Cerebellar cortex (tissue), 1 donor: Measurements from ENCODE around the gene SOX15.
"Not testable (repeated sequence)": the region's sequence is repeated elsewhere in the genome, so short reads cannot be mapped to it uniquely, and the experiment has no call there.

Experiments
- DNase-seq: peaks from one replicate; pipeline ENCODE4 v3.0.0-alpha.2; 2015; ENCODE audit warnings: low spot score

SOX15 gene

DNA sequence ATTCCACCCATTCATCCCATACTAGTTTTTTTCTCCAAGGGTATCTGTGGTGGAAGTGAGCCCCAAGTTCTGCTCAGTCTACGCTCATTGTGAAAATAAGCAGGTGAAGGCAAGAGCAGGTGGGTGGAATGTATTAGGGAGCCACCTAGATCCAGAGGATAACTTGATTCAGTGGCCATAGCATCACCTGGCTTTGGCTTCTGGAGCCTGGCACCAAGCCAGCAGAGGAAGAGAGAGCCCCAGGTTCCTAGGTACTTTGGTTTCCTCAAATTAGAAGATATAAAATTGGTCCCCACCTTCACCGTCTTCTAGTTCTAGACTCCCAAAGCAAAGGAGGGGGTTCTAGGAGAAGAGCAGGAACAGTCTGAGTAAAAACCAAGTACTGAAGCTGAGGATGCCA is 20.7 kb upstream of the SOX15 start:
- DNase-seq = no peak

DNA sequence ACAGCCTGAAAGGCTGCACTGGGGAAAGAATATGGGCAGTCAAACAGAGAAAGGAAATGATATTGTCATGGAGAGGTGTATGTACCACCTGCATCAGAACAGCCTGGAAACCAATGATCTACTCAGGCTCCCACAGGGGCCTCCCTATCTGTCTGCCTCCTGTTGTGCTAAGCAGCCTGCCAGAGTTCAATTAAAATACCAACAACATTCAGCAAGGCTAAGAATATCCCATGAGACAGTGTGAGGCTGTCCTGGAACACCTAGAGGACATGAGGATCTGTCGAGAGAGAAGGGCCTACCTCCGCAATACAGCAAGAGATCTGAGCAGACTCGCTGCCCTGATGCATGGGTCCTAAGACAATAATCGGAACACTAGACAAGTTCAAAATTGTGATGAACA is 16.4 kb upstream of the SOX15 start:
- no peak for DNase-seq

DNA sequence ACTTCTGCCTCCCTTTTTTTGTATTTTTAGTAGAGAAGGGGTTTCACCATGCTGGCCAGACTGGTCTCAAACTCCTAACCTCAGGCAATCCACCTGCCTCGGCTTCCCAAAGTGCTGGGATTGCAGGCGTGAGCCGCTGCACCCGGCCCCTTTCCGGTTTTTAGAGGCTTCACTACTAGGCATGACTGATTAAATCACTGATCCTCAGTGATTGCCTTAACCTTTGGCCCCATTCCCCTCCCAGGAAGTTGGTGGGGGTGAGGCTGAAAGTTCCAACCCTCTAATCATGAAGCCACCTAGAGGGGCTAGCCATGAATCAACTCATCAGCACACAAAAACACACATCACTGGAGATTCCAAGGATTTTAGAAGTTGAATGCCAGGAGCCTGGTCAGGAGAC is 7.7 kb upstream of the SOX15 start:
- not testable (repeated sequence) for DNase-seq

DNA sequence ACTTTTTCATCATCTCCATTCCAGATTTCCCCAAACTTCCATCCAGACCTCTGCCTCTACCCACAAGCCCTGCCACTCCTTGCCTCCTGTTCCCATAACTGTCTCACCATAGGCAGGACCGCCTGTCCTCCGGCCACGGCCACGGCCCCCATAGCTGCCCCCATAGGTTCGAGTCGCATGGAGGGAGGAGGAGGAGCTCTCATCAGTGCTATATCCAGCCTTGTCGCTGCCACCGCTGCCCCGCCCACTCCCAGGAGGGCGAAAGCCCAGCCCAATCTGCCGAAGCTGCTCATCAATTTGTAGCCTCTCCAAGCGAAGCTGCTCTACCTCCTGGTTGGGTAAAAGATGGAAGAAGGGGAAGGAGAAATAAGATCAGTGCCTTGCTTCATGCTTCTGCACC is 3.4 kb upstream of the SOX15 start:
- no peak for DNase-seq

DNA sequence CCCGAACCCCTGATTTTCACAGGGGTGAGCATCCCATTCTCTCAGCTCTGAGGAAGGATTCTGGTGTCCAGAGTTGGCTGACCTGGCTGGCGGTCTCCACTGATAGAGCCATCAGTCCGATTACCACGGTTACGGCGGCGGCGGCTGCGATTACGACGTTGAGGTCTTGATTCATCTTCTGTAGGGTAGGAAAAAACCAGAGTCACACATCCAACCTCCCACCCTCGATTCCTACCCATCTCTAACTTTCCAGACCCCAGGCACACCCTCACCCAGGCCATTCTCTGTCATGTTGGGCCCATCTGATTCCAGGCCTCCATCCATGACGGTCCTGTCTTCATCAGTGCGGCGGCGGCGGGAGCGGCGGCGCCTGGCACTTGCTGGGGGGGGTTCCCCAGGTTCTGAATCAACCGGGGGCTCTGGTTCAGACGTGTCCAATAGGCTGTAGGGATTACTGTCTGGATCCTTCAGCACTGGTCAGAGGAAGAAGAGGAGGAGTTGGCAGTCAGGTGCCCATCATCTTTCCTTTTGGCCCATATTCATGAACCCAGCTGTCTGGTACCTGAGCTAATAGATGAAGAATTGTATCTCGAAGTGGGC is 2.6 kb upstream of the SOX15 start:
- no peak for DNase-seq

DNA sequence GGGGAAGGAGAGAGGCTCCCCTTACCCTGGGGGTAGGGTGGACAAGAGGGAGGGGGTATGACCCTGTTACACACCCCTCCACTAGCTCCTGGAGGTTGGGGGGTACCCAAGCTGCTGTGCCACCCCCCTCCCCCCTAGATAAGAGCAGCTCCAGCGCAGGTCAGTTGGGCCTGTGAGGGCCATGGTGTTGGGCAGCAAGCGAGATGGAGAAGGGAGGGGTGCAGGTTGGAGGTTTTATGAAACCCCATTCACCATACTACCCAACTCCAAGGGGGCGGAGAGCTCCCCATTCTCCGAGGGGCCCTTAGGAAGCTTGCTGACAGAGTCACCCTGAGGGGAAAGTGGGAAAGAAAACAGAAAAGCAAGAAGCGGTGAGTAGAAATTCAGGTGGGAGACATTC is 1.7 kb upstream of the SOX15 start:
- no peak for DNase-seq

DNA sequence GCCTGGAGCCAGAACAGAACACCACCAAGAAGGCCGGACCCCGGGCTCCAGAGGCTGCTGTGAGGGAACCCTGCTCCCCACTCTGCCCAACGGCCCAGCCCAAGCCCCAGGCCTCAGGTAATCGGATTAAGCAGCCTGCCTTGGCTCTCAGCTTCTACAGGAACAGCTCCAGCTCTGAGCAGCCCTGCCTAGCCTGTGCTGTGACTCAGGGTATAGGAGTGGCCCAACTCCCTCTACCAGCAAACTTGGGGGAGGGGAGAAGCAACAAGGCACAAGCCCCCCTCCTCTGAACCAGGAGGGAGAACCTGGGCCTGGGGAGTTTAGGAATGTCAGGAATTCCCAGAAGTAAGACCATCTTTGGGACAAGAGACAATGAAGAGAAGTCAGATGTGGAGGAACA is 849 bp upstream of the SOX15 start:
- DNase-seq = peak; percentile 44

DNA sequence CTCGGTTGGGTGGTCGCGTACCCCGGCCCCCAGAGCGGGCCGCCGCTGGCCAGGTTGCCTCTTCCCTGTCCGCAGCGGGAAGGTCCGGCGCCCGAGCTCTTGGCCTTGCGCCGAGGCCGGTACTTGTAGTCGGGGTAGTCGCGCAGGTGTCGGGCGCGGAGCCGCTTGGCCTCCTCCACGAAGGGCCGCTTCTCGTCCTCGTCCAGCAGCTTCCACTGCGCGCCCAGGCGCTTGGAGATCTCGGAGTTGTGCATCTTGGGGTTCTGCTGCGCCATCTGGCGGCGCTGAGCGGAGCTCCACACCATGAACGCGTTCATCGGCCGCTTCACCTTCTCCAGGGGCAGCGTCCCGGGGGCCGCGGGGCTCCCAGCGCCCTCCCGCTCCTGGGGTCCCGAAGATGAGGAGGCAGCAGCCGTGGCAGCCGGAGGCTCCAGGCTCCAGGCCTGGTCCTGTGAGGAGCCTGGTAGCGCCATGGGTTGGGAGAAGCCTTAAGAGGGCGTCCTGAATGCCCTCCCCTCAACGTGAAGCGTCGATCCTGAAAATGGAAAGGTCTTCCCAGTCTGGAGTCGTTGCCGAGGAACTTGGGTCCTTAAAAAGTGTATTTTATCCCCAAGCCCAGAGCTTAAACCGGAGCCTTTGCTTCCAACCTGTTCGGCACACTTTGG is 558 bp downstream of the SOX15 start:
- peak; percentile 92 for DNase-seq

DNA sequence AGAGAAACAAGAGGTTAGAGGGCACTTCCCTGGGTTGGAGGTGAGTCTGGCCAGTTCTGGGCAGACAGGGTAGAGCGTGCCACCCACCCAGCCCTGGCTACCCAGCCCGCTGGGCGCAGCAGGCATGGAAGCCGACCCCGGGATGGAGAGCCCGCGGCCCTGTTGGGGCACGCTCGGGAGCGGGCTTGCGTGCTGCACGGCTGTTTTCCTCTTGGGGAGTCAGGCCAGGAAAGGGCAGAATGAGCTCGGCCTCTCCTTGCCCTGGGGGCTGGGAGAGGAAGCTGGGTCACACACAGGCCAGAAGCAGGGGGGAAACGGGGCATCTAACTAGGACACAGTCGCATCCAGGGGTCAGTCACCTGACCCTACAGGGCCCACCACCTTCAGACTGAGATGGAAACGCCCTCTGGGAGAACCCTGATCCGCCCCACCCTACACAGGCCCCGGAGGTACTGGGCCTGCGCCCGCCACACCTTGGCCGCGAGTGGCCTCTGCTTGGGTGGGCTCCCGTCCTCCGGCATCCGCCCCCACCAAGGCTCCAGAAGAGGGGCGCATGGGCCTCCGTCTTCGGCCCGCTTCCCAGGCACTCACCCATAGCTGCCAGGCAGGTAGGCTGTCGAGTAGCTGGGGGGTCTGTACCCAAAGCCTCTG is 1.2 kb downstream of the SOX15 start:
- DNase-seq = peak; percentile 30

DNA sequence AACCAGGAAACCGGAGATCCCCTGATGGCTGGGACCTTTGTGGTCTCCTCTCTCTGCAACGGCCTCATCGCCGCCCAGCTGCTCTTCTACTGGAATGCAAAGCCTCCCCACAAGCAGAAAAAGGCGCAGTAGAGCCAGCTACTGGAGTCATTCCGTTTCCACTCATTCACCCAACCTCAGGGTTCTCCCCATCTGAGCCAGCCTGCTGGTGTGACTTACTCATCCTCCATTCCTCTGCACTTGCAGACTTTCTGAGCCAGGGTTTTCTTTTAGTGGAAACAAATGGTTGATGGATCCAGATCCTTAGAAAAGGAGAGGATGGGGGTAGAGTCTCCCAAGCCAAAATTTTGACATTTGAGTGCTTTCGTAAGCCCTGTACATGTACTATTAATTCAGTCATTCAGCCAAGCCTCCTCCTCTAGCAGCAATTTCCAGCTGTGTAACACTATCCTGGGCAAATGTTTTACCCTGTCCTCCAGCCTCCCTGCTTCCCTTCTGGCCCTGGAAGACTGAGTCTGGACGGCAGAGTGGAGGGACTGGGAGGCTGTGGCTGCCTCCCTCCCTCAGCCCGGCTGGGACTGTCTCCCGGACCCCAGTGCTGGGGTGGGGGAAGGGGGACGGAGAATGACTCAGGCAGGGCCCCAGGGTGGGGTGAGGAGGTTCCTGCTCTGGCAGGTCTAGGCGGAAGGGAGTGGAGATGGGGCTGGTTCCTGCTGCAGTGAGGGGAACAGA is 2.3 kb downstream of the SOX15 start:
- DNase-seq = peak; percentile 24

DNA sequence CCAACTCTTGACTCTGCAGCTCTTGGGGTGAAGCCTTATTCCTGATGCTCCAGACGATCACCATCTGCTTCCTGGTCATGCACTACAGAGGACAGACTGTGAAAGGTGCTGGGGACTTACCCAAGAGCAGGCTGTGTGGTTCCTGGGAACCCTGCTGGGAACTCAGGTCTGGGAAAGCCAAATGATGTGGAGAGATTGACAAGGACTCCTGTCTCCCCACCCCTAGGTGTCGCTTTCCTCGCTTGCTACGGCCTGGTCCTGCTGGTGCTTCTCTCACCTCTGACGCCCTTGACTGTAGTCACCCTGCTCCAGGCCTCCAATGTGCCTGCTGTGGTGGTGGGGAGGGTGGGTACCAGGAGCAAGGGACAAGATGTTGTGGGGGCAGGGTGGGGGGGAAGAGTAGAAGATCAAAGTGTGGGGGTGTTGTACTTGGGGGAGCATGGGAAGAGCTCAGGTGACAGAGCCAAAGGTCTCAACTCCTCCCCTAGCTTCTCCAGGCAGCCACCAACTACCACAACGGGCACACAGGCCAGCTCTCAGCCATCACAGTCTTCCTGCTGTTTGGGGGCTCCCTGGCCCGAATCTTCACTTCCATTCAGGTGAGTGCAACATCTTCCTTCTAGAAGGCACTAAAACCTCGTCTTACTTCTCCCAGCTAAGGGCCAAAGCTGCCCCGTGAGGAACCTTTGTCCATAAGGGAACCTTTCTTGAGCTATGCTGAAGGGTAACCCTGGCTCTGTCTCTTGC is 3.0 kb downstream of the SOX15 start:
- DNase-seq = peak; percentile 82

DNA sequence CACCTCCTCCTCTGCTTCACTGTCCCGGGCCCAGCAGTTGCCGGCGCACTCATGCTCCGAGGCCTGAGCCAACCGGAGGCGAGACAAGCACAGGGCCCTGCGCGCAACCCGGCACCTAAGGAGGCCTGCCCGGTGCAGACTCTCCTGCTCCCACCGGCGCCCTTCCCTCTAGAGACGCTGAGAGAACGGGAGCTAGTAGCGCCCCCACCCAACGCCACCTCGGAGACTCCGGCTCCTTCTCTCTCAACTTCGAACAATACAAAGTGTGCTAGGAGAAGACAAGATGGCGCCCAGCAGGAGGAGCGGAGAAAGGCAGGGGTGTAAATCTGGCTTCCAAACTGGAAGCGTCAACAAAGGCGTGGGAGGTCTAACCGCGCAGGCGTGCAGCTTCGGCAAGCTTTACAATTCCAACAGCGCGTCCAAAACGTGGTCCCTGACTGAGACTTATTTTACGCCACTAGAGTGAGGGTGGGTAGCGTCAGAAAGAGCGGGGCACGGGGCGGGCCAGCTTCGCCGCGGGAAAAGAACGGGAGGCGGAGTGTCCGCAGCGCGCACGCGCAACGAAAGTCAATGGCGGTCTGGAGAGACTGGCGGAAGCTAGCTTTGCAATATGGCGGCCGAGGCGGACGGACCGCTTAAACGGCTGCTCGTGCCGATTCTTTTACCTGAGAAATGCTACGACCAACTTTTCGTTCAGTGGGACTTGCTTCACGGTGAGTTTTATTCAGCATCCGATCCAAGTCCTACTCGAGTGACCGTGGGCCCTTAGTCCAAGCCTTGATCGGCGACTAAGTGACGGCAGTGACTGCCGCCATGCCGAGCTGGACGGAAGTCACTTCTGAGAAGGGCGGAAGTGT is 6.4 kb downstream of the SOX15 start, which contains the start of gene MPDU1:
Gene MPDU1 (plus strand): TSS at position 600 of the 857 bp plus-strand sequence. CDS start 11 bp downstream, at position 611.
- DNase-seq = peak; percentile 98

DNA sequence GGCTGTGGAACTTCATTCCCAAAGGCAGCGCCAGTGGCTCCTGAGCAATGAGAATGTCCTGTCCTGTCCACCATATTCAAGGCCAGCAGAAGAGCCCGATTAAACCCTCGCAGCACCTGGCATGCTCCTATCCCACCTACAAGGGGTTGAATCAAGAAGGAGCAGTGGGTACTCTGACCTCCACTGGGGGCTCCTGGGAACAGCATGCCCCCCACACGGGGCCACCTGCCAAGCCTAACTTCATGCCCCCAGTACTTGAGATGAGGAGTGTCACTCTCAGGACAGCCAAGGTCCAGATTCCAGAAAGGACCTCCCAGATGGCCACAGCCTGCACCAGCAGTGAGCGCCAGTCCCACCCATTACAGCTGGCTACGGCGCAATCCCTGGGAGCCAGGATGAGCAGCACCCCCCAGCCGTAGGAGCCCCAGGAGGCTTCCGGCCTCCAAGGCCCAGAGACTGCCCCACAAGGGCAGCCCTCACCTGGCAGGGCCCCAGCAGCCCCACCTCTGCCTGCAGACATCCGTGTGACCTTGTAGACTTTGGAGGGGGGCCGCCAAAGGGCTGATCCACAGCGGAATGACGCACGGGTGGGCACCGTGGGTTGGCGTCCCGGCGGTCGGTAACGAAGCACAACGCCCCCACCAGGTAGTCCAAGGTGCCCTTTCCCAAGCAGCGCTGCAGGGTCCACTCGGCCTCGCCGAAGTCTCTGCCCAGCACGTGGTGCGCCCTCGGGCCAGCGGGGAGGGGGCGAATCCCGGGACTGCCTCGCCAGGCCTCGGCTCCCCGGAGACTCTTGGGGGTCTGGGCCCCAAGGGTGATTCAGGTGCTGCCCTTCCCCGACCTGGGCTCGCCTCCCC is 7.3 kb downstream of the SOX15 start:
- no peak for DNase-seq

DNA sequence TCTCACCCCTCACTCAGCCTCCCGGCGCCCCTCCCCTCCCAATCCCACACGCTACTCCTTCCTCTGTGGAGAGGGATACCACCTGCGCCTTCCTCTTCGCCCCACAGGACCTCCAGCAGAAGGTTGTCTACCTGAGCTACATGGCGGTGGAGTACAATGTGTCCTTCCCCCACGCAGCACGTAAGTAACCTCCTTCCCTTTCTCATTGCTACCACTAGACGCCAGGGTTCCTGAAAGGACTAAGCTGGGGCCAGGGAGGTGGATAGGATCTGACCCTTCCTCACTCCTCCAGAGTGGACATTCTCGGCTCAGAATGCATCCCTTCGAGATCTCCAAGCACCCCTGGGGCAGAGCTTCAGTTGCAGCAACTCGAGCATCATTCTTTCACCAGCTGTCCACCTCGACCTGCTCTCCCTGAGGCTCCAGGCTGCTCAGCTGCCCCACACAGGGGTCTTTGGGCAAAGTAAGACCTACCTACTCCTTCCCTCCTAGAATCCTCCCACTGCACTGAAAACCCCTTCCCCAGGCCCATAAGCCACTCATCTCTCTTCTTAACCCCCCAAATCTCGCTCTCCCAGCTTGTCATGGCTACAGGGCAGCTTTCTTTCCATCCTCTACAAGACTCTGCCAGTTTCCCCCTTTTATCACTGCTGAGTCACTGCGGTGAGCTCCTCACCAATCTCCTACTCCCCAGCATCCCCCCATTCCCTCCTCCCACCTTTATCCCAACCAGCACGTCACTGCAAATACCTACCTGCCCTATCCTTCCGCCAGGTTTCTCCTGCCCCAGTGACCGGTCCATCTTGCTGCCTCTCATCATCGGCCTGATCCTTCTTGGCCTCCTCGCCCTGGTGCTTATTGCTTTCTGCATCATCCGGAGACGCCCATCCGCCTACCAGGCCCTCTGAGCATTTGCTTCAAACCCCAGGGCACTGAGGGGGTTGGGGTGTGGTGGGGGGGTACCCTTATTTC is 9.0 kb downstream of the SOX15 start:
- peak; percentile 38 for DNase-seq

DNA sequence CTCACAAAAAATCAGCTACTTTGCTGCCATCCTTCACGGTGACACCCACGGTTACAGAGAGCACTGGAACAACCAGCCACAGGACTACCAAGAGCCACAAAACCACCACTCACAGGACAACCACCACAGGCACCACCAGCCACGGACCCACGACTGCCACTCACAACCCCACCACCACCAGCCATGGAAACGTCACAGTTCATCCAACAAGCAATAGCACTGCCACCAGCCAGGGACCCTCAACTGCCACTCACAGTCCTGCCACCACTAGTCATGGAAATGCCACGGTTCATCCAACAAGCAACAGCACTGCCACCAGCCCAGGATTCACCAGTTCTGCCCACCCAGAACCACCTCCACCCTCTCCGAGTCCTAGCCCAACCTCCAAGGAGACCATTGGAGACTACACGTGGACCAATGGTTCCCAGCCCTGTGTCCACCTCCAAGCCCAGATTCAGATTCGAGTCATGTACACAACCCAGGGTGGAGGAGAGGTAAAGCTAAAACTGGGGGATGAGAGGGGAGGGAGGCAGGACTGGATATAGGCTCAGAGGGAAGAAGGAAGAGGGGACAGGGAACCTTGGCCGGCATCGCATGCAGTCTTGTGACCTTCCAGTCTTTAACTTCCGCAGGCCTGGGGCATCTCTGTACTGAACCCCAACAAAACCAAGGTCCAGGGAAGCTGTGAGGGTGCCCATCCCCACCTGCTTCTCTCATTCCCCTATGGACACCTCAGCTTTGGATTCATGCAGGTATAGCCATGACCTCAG is 9.9 kb downstream of the SOX15 start:
- DNase-seq = peak; percentile 54

DNA sequence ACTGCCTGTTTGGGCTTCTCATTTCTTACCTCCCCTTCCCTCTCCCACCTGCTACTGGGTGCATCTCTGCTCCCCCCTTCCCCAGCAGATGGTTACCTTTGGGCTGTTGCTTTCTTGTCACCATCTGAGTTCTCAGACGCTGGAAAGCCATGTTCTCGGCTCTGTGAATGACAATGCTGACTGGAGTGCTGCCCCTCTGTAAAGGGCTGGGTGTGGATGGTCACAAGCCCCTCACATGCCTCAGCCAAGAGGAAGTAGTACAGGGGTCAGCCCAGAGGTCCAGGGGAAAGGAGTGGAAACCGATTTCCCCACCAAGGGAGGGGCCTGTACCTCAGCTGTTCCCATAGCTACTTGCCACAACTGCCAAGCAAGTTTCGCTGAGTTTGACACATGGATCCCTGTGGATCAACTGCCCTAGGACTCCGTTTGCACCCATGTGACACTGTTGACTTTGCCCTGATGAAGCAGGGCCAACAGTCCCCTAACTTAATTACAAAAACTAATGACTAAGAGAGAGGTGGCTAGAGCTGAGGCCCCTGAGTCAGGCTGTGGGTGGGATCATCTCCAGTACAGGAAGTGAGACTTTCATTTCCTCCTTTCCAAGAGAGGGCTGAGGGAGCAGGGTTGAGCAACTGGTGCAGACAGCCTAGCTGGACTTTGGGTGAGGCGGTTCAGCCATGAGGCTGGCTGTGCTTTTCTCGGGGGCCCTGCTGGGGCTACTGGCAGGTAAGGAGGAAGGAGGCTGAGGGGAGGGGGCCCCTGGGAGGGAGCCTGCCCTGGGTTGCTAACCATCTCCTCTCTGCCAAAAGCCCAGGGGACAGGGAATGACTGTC is 10.7 kb downstream of the SOX15 start, which contains the start of gene CD68:
Gene CD68 (plus strand): TSS at position 638 of the 833 bp plus-strand sequence. CDS start 40 bp downstream, at position 678.
- peak; percentile 91 for DNase-seq
